IMR-90 (cell line): ENCODE measurements around the gene AXIN2. TPM values are rescaled to one million over a fixed set of nuclear protein-coding genes. Genes with fewer than 3 reads are reported as not detected.

Experiments
- ATAC-seq: fragments of 200-7000 bp; cut with Tn5 transposase; 2 replicates; pipeline ENCODE4 v1.9.1; 2020; ENCODE audit warnings: low read depth, mild to moderate bottlenecking, moderate library complexity
- BruUV-seq: library from RNA; stranded (reverse); fragments of 400-500 nt; replicated peaks from 2 replicates; lab custom pipeline; 2021; lab: Mats Ljungman, UMichigan
- CTCF ChIA-PET: fragments of 300-600 bp; formaldehyde crosslinking; extraction: SDS; loops from one replicate; lab custom pipeline; 2021; ENCODE audit warnings: antibody characterized with exemption; lab: Yijun Ruan, JAX
- POLR2A ChIA-PET: fragments of 300-600 bp; sonication (Branson Sonifier 250); formaldehyde crosslinking; loops from one replicate; lab custom pipeline; 2022; ENCODE audit warnings: antibody characterized with exemption; ENCODE audit not compliant: unreplicated experiment; lab: Charles Lee
- DNase-seq: peaks from one replicate; pipeline ENCODE4 v3.0.0; 2013
- H2AFZ ChIP-seq: replicated peaks from 2 replicates; pipeline ENCODE3; 2013; ENCODE audit warnings: low read length, mild to moderate bottlenecking; ENCODE audit not compliant: poor library complexity
- H2AK5ac ChIP-seq: 2 replicates; pipeline ENCODE4 v1.6.1; 2013; ENCODE audit warnings: low read depth, low read length, inconsistent platforms
- H2AK9ac ChIP-seq: replicated peaks from 2 replicates; pipeline ENCODE3; 2013; ENCODE audit warnings: mild to moderate bottlenecking, low read depth, low read length, moderate library complexity; ENCODE audit not compliant: poor library complexity
- H2BK120ac ChIP-seq: 2 replicates; pipeline ENCODE4 v1.6.1; 2013; ENCODE audit warnings: low read depth, low read length, inconsistent platforms
- H2BK15ac ChIP-seq: 3 replicates; pipeline ENCODE4 v1.6.1; 2013; ENCODE audit warnings: low read depth, low read length, inconsistent platforms
- H2BK20ac ChIP-seq: 2 replicates; pipeline ENCODE4 v1.6.1; 2013; ENCODE audit warnings: low read depth, mild to moderate bottlenecking, inconsistent platforms, low read length, moderate library complexity
- H2BK5ac ChIP-seq: 2 replicates; pipeline ENCODE4 v1.6.1; 2013; ENCODE audit warnings: mild to moderate bottlenecking, low read depth, low read length, inconsistent platforms; ENCODE audit not compliant: poor library complexity, severe bottlenecking
- H3K14ac ChIP-seq: replicated peaks from 2 replicates; pipeline ENCODE4 v1.6.1; 2013; ENCODE audit warnings: low read depth, low read length, inconsistent platforms
- H3K18ac ChIP-seq: 2 replicates; pipeline ENCODE4 v1.6.1; 2013; ENCODE audit warnings: low read depth, low read length, control low read depth
- H3K23ac ChIP-seq: 2 replicates; pipeline ENCODE4 v1.6.1; 2013; ENCODE audit warnings: low read depth, low read length, inconsistent platforms
- H3K27ac ChIP-seq: 2 replicates; pipeline ENCODE4 v1.5.1; 2013; ENCODE audit warnings: mild to moderate bottlenecking, control low read depth, low read length; ENCODE audit not compliant: insufficient read depth
- H3K27me3 ChIP-seq: 2 replicates; pipeline ENCODE4 v1.6.1; 2013; ENCODE audit warnings: low read length; ENCODE audit not compliant: control insufficient read depth, insufficient read depth
- H3K36me3 ChIP-seq: 2 replicates; pipeline ENCODE4 v1.6.1; 2013; ENCODE audit warnings: low read length, mixed read lengths; ENCODE audit not compliant: control insufficient read depth, insufficient read depth
- H3K4ac ChIP-seq: 2 replicates; pipeline ENCODE4 v1.6.1; 2013; ENCODE audit warnings: low read depth, low read length, inconsistent platforms
- H3K4me1 ChIP-seq: 2 replicates; pipeline ENCODE4 v1.6.1; 2013; ENCODE audit warnings: low read length, mixed read lengths; ENCODE audit not compliant: control insufficient read depth, insufficient read depth
- H3K4me2 ChIP-seq: 2 replicates; pipeline ENCODE4 v1.6.1; 2013; ENCODE audit warnings: low read depth, mild to moderate bottlenecking, control low read depth, low read length, moderate library complexity
- H3K4me3 ChIP-seq: 2 replicates; pipeline ENCODE4 v1.5.1; 2013; ENCODE audit warnings: low read depth, mild to moderate bottlenecking, control low read depth, low read length, moderate library complexity; ENCODE audit not compliant: insufficient read depth
- H3K56ac ChIP-seq: 2 replicates; pipeline ENCODE4 v1.6.1; 2013; ENCODE audit warnings: low read length, inconsistent platforms; ENCODE audit not compliant: insufficient read depth; ENCODE audit errors: extremely low read depth
- H3K79me1 ChIP-seq, 2 experiments: 2 replicates each; pipeline ENCODE4 v1.6.1; 2013; ENCODE audit warnings: low read length in 2 of 2, inconsistent platforms in 1 of 2, low read depth in 1 of 2
- H3K9ac ChIP-seq: 2 replicates; pipeline ENCODE4 v1.6.1; 2013; ENCODE audit warnings: low read depth, low read length, control low read depth
- H3K9me1 ChIP-seq: 2 replicates; pipeline ENCODE4 v1.6.1; 2013; ENCODE audit warnings: low read length, inconsistent platforms; ENCODE audit not compliant: insufficient read depth
- H3K9me3 ChIP-seq: 2 replicates; pipeline ENCODE4 v1.6.1; 2013; ENCODE audit warnings: low read length; ENCODE audit not compliant: control insufficient read depth, insufficient read depth
- H4K20me1 ChIP-seq: 2 replicates; pipeline ENCODE4 v1.6.1; 2013; ENCODE audit warnings: low read length, inconsistent platforms; ENCODE audit not compliant: insufficient read depth
- H4K5ac ChIP-seq: 2 replicates; pipeline ENCODE4 v1.6.1; 2013; ENCODE audit warnings: mild to moderate bottlenecking, low read depth, low read length, control low read depth
- H4K8ac ChIP-seq, 2 experiments: 2 replicates each; pipeline ENCODE4 v1.6.1; 2013; ENCODE audit warnings: low read depth in 2 of 2, low read length in 2 of 2, control low read depth in 1 of 2, inconsistent platforms in 1 of 2
- H4K91ac ChIP-seq: 2 replicates; pipeline ENCODE4 v1.6.1; 2013; ENCODE audit warnings: low read depth, low read length, inconsistent platforms; ENCODE audit not compliant: insufficient read depth
- POLR2A ChIP-seq: IDR thresholded peaks from 2 replicates; pipeline ENCODE4 v1.6.1; 2012; ENCODE audit warnings: mild to moderate bottlenecking, low read depth, low read length
- RCOR1 ChIP-seq: IDR thresholded peaks from 2 replicates; pipeline ENCODE4 v1.6.1; 2012; ENCODE audit warnings: mild to moderate bottlenecking, low read length, improper control_type of control experiment; ENCODE audit not compliant: insufficient replicate concordance
- WGBS, 2 experiments: methylation state at CpG; one replicate each; pipeline versions ENCODE4 v1.1.5 to v1.1.7; 2013; ENCODE audit warnings: missing lambda C conversion rate in 2 of 2; ENCODE audit not compliant: insufficient read length in 1 of 2; ENCODE audit errors: extremely low coverage in 2 of 2; 5-methylcytosine and 5-hydroxymethylcytosine counted together
- dilution Hi-C: fragments of 300-500 bp; cut with HindIII; formaldehyde crosslinking; loops from one replicate; pipeline ENCODE4 v1.14.3; 2018; ENCODE audit warnings: low sequenced_read_pairs; ENCODE audit not compliant: unreplicated experiment
- in situ Hi-C: fragments of 300-500 bp; cut with MboI; formaldehyde crosslinking; loops from 3 replicates; pipeline ENCODE4 v1.14.3; 2019; ENCODE audit warnings: low sequenced_read_pairs, inconsistent platforms, mixed read lengths
- intact Hi-C: fragments of 100-400 bp; cut with micrococcal nuclease; formaldehyde crosslinking; loops from 2 replicates; pipeline ENCODE4 v1.10.0; 2022
- polyA plus RNA-seq, 3 experiments: library from polyadenylated mRNA; depleted of rRNA; stranded (reverse); fragments of >200 nt; gene quantifications; 2 replicates each; pipeline ENCODE4 v1.2.3, GENCODE V29; 2012; ENCODE audit warnings: low replicate concordance in 1 of 3
- total RNA-seq: library from RNA; depleted of rRNA; stranded (reverse); fragments of >200 nt; gene quantifications from 2 replicates; pipeline ENCODE4 v1.2.3, GENCODE V29; 2012
- TF ChIP-seq, protein P1 (sequence below): fragments of 150-350 bp; IDR thresholded peaks from 2 replicates; pipeline ENCODE4 v1.6.1; 2017; ENCODE audit warnings: mild to moderate bottlenecking, antibody characterized with exemption, low read length, low read depth
- TF ChIP-seq, protein P2 (sequence below): conservative IDR thresholded peaks from 2 replicates; pipeline ENCODE4 v1.5.1; 2012; ENCODE audit warnings: mild to moderate bottlenecking, low read depth, low read length, improper control_type of control experiment

Gene AXIN2
- total and polyA plus RNA-seq, 2 of the 4 experiments (the other 2 are of a cell fraction): 0.91 to 1.8 TPM

DNA sequence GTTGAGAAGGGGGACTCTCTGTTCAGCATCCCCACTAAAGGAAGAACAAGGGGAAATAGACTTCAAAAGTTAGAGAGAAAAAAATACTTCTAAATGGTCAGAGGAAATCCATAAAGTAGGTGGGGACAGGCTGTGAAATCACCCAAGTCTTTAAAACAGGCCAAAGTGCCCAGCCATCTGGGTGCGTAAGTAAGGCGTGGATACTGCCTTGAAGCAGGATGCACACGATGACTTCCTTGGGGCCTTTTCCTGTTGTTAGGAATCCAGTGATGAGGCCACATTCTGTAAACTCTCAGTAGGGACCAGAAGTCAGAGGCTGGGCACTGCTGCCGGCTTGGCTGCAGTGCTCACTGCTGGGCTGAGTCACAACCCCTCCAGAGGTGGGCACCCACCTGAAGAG lies 9.2 kb downstream of the AXIN2 start:
- no TSS peak for BruUV-seq
- H3K9me3 ChIP-seq: no peaks in the 10 kb centered on the region
- CTCF ChIA-PET: no interaction called here

More for the DNA sequence above, 9.2 kb downstream of the AXIN2 start:
- dilution Hi-C loops: no loop called here
- no peaks in the 10 kb centered on the region for H3K27me3 ChIP-seq
- no peak overlapping the region for H2BK120ac ChIP-seq
- H3K18ac ChIP-seq: no peak overlapping the region
- POLR2A ChIA-PET: no interaction called here
- H2AK5ac ChIP-seq: no peak overlapping the region
- no peak overlapping the region for H2BK20ac ChIP-seq
- peaks cover 6% of the 10 kb centered on the region; the same call in 1 of the 2 replicates for H3K36me3 ChIP-seq
- no peak overlapping the region for H2AFZ ChIP-seq
- no peak for DNase-seq
- TF ChIP-seq POLR2A (no peak), RCOR1 (no peak)
- TF ChIP-seq, protein P1, sequence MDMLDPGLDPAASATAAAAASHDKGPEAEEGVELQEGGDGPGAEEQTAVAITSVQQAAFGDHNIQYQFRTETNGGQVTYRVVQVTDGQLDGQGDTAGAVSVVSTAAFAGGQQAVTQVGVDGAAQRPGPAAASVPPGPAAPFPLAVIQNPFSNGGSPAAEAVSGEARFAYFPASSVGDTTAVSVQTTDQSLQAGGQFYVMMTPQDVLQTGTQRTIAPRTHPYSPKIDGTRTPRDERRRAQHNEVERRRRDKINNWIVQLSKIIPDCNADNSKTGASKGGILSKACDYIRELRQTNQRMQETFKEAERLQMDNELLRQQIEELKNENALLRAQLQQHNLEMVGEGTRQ: no peak
- TF ChIP-seq, protein P2, sequence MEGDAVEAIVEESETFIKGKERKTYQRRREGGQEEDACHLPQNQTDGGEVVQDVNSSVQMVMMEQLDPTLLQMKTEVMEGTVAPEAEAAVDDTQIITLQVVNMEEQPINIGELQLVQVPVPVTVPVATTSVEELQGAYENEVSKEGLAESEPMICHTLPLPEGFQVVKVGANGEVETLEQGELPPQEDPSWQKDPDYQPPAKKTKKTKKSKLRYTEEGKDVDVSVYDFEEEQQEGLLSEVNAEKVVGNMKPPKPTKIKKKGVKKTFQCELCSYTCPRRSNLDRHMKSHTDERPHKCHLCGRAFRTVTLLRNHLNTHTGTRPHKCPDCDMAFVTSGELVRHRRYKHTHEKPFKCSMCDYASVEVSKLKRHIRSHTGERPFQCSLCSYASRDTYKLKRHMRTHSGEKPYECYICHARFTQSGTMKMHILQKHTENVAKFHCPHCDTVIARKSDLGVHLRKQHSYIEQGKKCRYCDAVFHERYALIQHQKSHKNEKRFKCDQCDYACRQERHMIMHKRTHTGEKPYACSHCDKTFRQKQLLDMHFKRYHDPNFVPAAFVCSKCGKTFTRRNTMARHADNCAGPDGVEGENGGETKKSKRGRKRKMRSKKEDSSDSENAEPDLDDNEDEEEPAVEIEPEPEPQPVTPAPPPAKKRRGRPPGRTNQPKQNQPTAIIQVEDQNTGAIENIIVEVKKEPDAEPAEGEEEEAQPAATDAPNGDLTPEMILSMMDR: no peak
- H3K4me2 ChIP-seq: no peak overlapping the region
- H3K79me1 ChIP-seq: peaks cover 0 to 3% of the 10 kb centered on the region in 2 experiments; a peak in 1 of 4 replicates
- no peak overlapping the region for H2AK9ac ChIP-seq
- in situ Hi-C loops: loop anchor here (25.0 kb wide), 1 partner anchor 610 kb away; no protein-coding TSS in a partner anchor
- peaks cover 15% of the 10 kb centered on the region; the same call in 1 of the 2 replicates for H4K20me1 ChIP-seq
- H3K23ac ChIP-seq: no peak overlapping the region
- H3K4me1 ChIP-seq: peaks cover 16% of the 10 kb centered on the region
- H3K14ac ChIP-seq: no peak overlapping the region
- H4K5ac ChIP-seq: no peak overlapping the region
- no peak overlapping the region for H3K4me3 ChIP-seq
- H4K91ac ChIP-seq: no peak overlapping the region
- H3K4ac ChIP-seq: no peak overlapping the region
- H3K9ac ChIP-seq: no peak overlapping the region
- ATAC-seq: no peak
- intact Hi-C loops: no loop called here
- H3K27ac ChIP-seq: no peak overlapping the region
- no peak overlapping the region for H3K56ac ChIP-seq
- WGBS, 2 experiments: 77% methylated on average over 4 of the region's 4 CpGs; no CpG with 5 or more reads in 1 of the 2 experiments
- H2BK5ac ChIP-seq: no peak overlapping the region
- 0 out of 2 replicates have a peak, but pooled peaks cover 3% of the 10 kb centered on the region for H3K9me1 ChIP-seq
- H2BK15ac ChIP-seq: no peak overlapping the region
- no peak overlapping the region for H4K8ac ChIP-seq
